Measurements from ENCODE around the gene ERBIN. TPM values are rescaled to one million over a fixed set of nuclear protein-coding genes. Genes with fewer than 3 reads are reported as not detected.

Gene ERBIN
- total RNA-seq, 1 donor from 2014 or later = 84.6 TPM

DNA sequence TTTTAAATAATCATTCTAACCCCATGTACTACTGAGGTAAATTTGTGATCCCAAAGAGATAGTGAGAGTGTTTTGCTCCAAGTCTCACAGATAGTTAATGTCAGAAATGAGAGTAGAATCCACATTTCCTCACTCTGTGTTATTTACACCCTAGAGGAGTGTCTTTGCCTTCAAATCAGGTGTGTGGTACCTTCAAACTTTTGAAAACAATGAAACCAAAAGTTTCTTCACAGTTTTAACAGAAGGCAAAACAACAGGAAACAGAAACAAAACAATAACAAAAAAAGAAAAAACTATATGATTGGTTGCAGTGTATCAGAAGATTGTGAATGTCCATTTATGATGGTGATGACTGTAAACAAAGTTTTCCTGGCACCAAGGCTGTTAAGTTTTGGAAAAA, 85.9 kb downstream of the ERBIN start:
- peaks cover 3% of the 10 kb centered on the region for H3K9me3 Mint-ChIP-seq (ENCODE audit: low read depth)
- H3K27me3 Mint-ChIP-seq = no peaks in the 10 kb centered on the region
- H3K27ac Mint-ChIP-seq = no peak overlapping the region
- TF ChIP-seq, protein P1, sequence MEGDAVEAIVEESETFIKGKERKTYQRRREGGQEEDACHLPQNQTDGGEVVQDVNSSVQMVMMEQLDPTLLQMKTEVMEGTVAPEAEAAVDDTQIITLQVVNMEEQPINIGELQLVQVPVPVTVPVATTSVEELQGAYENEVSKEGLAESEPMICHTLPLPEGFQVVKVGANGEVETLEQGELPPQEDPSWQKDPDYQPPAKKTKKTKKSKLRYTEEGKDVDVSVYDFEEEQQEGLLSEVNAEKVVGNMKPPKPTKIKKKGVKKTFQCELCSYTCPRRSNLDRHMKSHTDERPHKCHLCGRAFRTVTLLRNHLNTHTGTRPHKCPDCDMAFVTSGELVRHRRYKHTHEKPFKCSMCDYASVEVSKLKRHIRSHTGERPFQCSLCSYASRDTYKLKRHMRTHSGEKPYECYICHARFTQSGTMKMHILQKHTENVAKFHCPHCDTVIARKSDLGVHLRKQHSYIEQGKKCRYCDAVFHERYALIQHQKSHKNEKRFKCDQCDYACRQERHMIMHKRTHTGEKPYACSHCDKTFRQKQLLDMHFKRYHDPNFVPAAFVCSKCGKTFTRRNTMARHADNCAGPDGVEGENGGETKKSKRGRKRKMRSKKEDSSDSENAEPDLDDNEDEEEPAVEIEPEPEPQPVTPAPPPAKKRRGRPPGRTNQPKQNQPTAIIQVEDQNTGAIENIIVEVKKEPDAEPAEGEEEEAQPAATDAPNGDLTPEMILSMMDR (IDR thresholded peaks at IDR 0.05; ENCODE audit: unreplicated experiment) = no peak
- H3K36me3 Mint-ChIP-seq (ENCODE audit: insufficient read depth) = peaks cover 16% of the 10 kb centered on the region
- no peak overlapping the region for H3K4me3 Mint-ChIP-seq (ENCODE audit: low read depth)
- DNase-seq (ENCODE audit: low spot score, unreplicated experiment) = no peak
- H3K4me1 Mint-ChIP-seq (ENCODE audit: low read depth) = peaks cover 5% of the 10 kb centered on the region

DNA sequence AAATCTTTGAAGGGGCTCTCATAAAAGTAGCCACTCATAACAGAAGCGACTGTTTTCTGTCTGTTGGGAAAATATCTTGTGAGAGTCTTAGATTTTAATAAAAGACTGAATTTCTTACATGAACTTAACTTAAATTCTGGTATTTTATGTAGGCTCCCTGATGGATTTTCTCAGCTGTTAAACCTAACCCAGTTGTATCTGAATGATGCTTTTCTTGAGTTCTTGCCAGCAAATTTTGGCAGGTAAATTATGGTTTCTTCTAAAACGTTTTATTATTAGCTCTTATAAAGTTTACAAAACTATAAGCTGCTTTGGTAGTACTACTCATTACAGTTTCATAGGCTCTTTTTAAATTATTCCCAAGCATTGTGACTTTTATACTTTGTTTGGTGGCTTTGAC, 87.0 kb downstream of the ERBIN start:
- no peak overlapping the region for H3K4me3 Mint-ChIP-seq (ENCODE audit: low read depth)
- peak overlapping the region; percentile 18 for H3K27ac Mint-ChIP-seq
- H3K9me3 Mint-ChIP-seq (ENCODE audit: low read depth) = peaks cover 10% of the 10 kb centered on the region
- no peak for DNase-seq (ENCODE audit: low spot score, unreplicated experiment)
- H3K27me3 Mint-ChIP-seq = no peaks in the 10 kb centered on the region
- H3K4me1 Mint-ChIP-seq (ENCODE audit: low read depth) = peaks cover 5% of the 10 kb centered on the region
- TF ChIP-seq, protein P1 (IDR thresholded peaks at IDR 0.05; ENCODE audit: unreplicated experiment) = no peak
- peaks cover 21% of the 10 kb centered on the region for H3K36me3 Mint-ChIP-seq (ENCODE audit: insufficient read depth)

DNA sequence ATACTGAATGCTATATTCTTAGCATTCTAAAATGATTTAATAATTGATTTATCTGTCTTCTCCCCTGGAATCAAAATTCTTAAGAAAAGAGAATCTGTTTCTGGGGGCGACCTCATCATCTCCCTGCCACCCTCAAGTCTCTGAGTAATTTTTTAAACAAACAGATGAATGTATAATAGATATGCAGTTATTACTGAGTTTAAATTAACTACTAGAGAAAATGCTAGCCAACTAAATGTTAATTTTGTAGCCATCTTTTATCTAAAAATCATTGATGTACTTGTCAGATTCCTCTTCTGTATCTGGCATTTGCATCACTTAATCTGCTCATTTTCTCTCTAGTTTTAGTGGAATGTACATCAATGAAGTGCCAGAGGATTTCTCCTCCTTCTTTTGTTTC, 87.5 kb downstream of the ERBIN start:
- TF ChIP-seq, protein P1 (IDR thresholded peaks at IDR 0.05; ENCODE audit: unreplicated experiment) = no peak
- no peak overlapping the region for H3K4me3 Mint-ChIP-seq (ENCODE audit: low read depth)
- peaks cover 10% of the 10 kb centered on the region for H3K9me3 Mint-ChIP-seq (ENCODE audit: low read depth)
- DNase-seq (ENCODE audit: low spot score, unreplicated experiment) = no peak
- no peaks in the 10 kb centered on the region for H3K27me3 Mint-ChIP-seq
- H3K27ac Mint-ChIP-seq = no peak overlapping the region
- peaks cover 21% of the 10 kb centered on the region for H3K36me3 Mint-ChIP-seq (ENCODE audit: insufficient read depth)
- peaks cover 5% of the 10 kb centered on the region for H3K4me1 Mint-ChIP-seq (ENCODE audit: low read depth)

DNA sequence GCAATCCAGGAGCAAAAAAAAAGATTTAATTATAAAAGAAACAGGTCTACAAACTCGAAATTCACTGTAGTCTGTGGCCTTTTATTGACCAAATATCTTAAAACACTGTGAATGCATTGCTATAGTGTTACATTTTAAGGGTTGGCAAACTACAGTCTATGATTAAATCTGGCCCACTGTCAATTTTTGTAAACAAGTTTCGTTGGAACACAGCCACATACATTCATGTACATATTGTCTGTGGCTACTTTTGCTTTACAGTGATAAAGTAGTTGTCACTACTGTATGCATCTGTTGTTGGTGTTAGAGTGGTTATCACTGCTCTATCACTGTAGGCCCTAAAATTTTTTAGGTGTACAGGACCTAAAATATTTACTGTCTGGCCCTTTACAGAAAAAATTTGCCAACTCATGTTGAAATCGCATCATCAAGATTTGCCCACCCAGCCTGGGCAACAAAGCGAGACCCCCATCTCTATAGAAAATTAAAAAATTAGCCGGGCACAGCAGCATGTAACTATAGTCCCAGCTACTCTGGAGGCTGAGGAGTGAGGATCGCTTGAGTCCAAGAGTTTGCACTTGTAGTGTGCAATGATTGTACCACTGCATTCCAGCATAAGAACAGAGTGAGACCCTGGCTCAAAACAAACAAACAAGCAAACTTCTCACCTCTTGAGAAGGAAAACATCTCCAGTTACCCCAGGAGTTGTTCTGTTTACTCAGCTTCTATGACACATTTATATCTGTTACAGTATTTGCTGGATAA, 89.0 kb downstream of the ERBIN start:
- Mint-ChIP-seq H3K4me3 (ENCODE audit: low read depth) (no peak overlapping the region), H3K4me1 (ENCODE audit: low read depth) (no peaks in the 10 kb centered on the region), H3K27ac (no peak overlapping the region), H3K36me3 (ENCODE audit: insufficient read depth) (peaks cover 20% of the 10 kb centered on the region), H3K9me3 (ENCODE audit: low read depth) (peaks cover 10% of the 10 kb centered on the region), H3K27me3 (no peaks in the 10 kb centered on the region)
- TF ChIP-seq, protein P1 (IDR thresholded peaks at IDR 0.05; ENCODE audit: unreplicated experiment) = no peak
- DNase-seq (ENCODE audit: low spot score, unreplicated experiment) = no peak

DNA sequence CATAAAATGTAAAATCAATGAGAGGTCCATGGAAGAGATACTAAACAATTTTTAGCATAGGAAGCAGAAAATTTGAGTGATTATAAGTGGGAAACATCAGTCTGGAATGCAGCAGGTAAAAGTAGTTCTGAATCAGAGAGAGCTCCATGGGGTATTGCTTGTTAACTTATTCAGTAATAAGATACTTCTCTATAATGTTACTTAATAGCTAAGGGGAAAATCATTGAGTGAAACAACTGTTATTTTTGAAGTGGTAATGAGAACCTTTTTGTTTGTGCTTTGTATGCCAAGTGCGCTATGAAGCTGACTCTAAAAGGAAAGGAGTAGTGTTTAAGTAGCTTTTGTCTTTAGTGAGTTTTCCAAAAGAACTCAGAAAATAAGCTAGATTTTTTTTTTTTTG, 95.2 kb downstream of the ERBIN start:
- Mint-ChIP-seq H3K4me3 (ENCODE audit: low read depth) (no peak overlapping the region), H3K9me3 (ENCODE audit: low read depth) (peaks cover 10% of the 10 kb centered on the region), H3K27me3 (no peaks in the 10 kb centered on the region), H3K4me1 (ENCODE audit: low read depth) (no peaks in the 10 kb centered on the region), H3K27ac (no peak overlapping the region), H3K36me3 (ENCODE audit: insufficient read depth) (peaks cover 23% of the 10 kb centered on the region)
- DNase-seq (ENCODE audit: low spot score, unreplicated experiment) = no peak
- TF ChIP-seq, protein P1 (IDR thresholded peaks at IDR 0.05; ENCODE audit: unreplicated experiment) = no peak

All from progenitor cell of endocrine pancreas (in vitro differentiated cells).